H1 (cell line): ENCODE results near the gene RSBN1. TPM values are rescaled to one million over a fixed set of nuclear protein-coding genes. Genes with fewer than 3 reads are reported as not detected.

Experiments used
- CTCF ChIA-PET: fragments of 300-600 bp; sonication (Branson Sonifier 250); formaldehyde crosslinking; loops from one replicate; lab custom pipeline; 2021; ENCODE audit not compliant: partially characterized antibody; lab: Charles Lee
- POLR2A ChIA-PET: fragments of 300-600 bp; sonication (Branson Sonifier 250); formaldehyde crosslinking; loops from one replicate; lab custom pipeline; 2021; ENCODE audit warnings: inconsistent platforms; ENCODE audit not compliant: partially characterized antibody; lab: Charles Lee
- DNase-seq, 2 experiments: peaks; one replicate each; pipeline versions ENCODE4 v3.0.0 to v3.0.0-alpha.2; 2010 to 2022; ENCODE audit warnings: low spot score in 2 of 2, low read depth in 1 of 2, mixed read lengths in 1 of 2
- FAIRE-seq: peaks from 2 replicates; lab custom pipeline; 2011; peaks lifted over from hg19 to GRCh38; lab: Jason Lieb, UNC
- H2AFZ ChIP-seq: 2 replicates; pipeline ENCODE4 v1.8.1; 2012; ENCODE audit warnings: low read length, inconsistent platforms
- H2AK5ac ChIP-seq: 2 replicates; pipeline ENCODE4 v1.6.1; 2013; ENCODE audit warnings: low read depth, low read length
- H2BK120ac ChIP-seq: replicated peaks from 2 replicates; pipeline ENCODE3; 2013; ENCODE audit warnings: low read depth, low read length, inconsistent platforms
- H2BK12ac ChIP-seq: 2 replicates; pipeline ENCODE4 v1.6.1; 2013; ENCODE audit warnings: low read depth, low read length
- H2BK15ac ChIP-seq: 2 replicates; pipeline ENCODE4 v1.6.1; 2013; ENCODE audit warnings: low read length
- H2BK20ac ChIP-seq: 2 replicates; pipeline ENCODE4 v1.6.1; 2013; ENCODE audit warnings: low read length
- H2BK5ac ChIP-seq: 2 replicates; pipeline ENCODE4 v1.6.1; 2013; ENCODE audit warnings: low read depth, low read length
- H3K14ac ChIP-seq: 2 replicates; pipeline ENCODE4 v1.6.1; 2013; ENCODE audit warnings: inconsistent platforms; ENCODE audit not compliant: insufficient read length
- H3K18ac ChIP-seq: 2 replicates; pipeline ENCODE4 v1.6.1; 2013; ENCODE audit warnings: low read length; ENCODE audit errors: extremely low read depth
- H3K23ac ChIP-seq: 2 replicates; pipeline ENCODE4 v1.6.1; 2013; ENCODE audit warnings: inconsistent platforms; ENCODE audit not compliant: insufficient read length
- H3K23me2 ChIP-seq: 2 replicates; pipeline ENCODE4 v1.6.1; 2013; ENCODE audit warnings: low read depth, low read length
- H3K27ac ChIP-seq: 2 replicates; pipeline ENCODE4 v1.6.1; 2011; ENCODE audit warnings: low read depth, low read length, inconsistent platforms
- H3K27me3 ChIP-seq, 4 experiments: replicated peaks in 1 of 4; 1 replicate in 1 of 4; 2 replicates in 3 of 4; pipeline versions ENCODE4 v1.6.1 to v1.8.1; 2011 to 2013; ENCODE audit warnings: low read length in 3 of 4, mild to moderate bottlenecking in 3 of 4, inconsistent platforms in 2 of 4, mixed read lengths in 2 of 4, moderate library complexity in 1 of 4; ENCODE audit not compliant: control insufficient read depth in 3 of 4, insufficient read depth in 3 of 4; ENCODE audit errors: extremely low read depth in 1 of 4
- H3K36me3 ChIP-seq, 4 experiments: 2 replicates each; pipeline versions ENCODE4 v1.6.1 to v1.8.1; 2011 to 2013; ENCODE audit warnings: mild to moderate bottlenecking in 4 of 4, low read length in 3 of 4, moderate library complexity in 2 of 4, control low read depth in 1 of 4, inconsistent platforms in 1 of 4; ENCODE audit not compliant: insufficient read depth in 4 of 4, control insufficient read depth in 2 of 4
- H3K4ac ChIP-seq: replicated peaks from 2 replicates; pipeline ENCODE3; 2013; ENCODE audit warnings: low read length, low read depth, mixed read lengths, inconsistent platforms; ENCODE audit not compliant: insufficient read length
- H3K4me1 ChIP-seq, 4 experiments: replicated peaks in 1 of 4; 1 replicate in 1 of 4; 2 replicates in 3 of 4; pipeline versions ENCODE4 v1.6.1 to v1.8.1; 2011 to 2013; ENCODE audit warnings: low read length in 3 of 4, inconsistent platforms in 2 of 4, mixed read lengths in 1 of 4; ENCODE audit not compliant: insufficient read depth in 4 of 4, control insufficient read depth in 3 of 4
- H3K4me2 ChIP-seq, 2 experiments: 2 replicates each; pipeline versions ENCODE4 v1.6.1 to v1.8.1; 2011 to 2013; ENCODE audit warnings: low read depth in 2 of 2, low read length in 2 of 2, control low read depth in 1 of 2, inconsistent platforms in 1 of 2, mild to moderate bottlenecking in 1 of 2; ENCODE audit not compliant: insufficient read depth in 1 of 2
- H3K4me3 ChIP-seq, 4 experiments: fragments of 200-600, 300-600 bp in 1 of 4; sonication (generic), shearing (Covaris generic), sonication (Bioruptor Twin) in 1 of 4; 2 replicates each; pipeline versions ENCODE4 v1.5.1 to v1.8.1; 2011 to 2016; ENCODE audit warnings: low read length in 4 of 4, low read depth in 3 of 4, control low read depth in 2 of 4, inconsistent platforms in 2 of 4, mild to moderate bottlenecking in 2 of 4, mixed read lengths in 1 of 4, moderate library complexity in 1 of 4; ENCODE audit not compliant: insufficient read depth in 2 of 4; ENCODE audit errors: extremely low read depth in 1 of 4
- H3K56ac ChIP-seq: replicated peaks from 2 replicates; pipeline ENCODE3; 2013; ENCODE audit warnings: low read depth, mild to moderate bottlenecking, mixed read lengths, low read length, inconsistent platforms; ENCODE audit not compliant: insufficient read length
- H3K79me1 ChIP-seq: 2 replicates; pipeline ENCODE4 v1.6.1; 2013; ENCODE audit warnings: low read depth, low read length, control low read depth
- H3K79me2 ChIP-seq, 2 experiments: 2 replicates each; pipeline versions ENCODE4 v1.6.1 to v1.8.1; 2012 to 2013; ENCODE audit warnings: low read length in 2 of 2, mild to moderate bottlenecking in 2 of 2, inconsistent platforms in 1 of 2; ENCODE audit not compliant: insufficient read depth in 2 of 2, control insufficient read depth in 1 of 2
- H3K9ac ChIP-seq, 4 experiments: replicated peaks in 1 of 4; 1 replicate in 1 of 4; 2 replicates in 3 of 4; pipeline versions ENCODE4 v1.6.1 to v1.8.1; 2011 to 2013; ENCODE audit warnings: low read depth in 3 of 4, low read length in 3 of 4, control low read depth in 2 of 4, mild to moderate bottlenecking in 2 of 4, moderate library complexity in 2 of 4, inconsistent platforms in 1 of 4; ENCODE audit errors: extremely low read depth in 1 of 4
- H3K9me3 ChIP-seq, 2 experiments: 2 replicates each; pipeline versions ENCODE4 v1.6.1 to v1.8.1; 2012 to 2013; ENCODE audit warnings: mild to moderate bottlenecking in 2 of 2, moderate library complexity in 2 of 2, control low read depth in 1 of 2, inconsistent platforms in 1 of 2, low read depth in 1 of 2, low read length in 1 of 2, mixed read lengths in 1 of 2; ENCODE audit not compliant: insufficient read depth in 2 of 2
- H4K20me1 ChIP-seq, 2 experiments: replicated peaks in 1 of 2; 2 replicates each; pipeline versions ENCODE3 to v1.8.1; 2011 to 2013; ENCODE audit warnings: inconsistent platforms in 2 of 2, low read length in 2 of 2, mild to moderate bottlenecking in 1 of 2; ENCODE audit not compliant: insufficient read depth in 2 of 2, control insufficient read depth in 1 of 2
- H4K5ac ChIP-seq: 2 replicates; pipeline ENCODE4 v1.6.1; 2013; ENCODE audit warnings: low read length, low read depth, mixed read lengths, inconsistent platforms; ENCODE audit not compliant: insufficient read length
- H4K8ac ChIP-seq: 2 replicates; pipeline ENCODE4 v1.8.0; 2013; ENCODE audit warnings: mild to moderate bottlenecking, moderate library complexity, low read length, inconsistent platforms; ENCODE audit not compliant: insufficient read depth; ENCODE audit errors: extremely low read depth
- H4K91ac ChIP-seq: replicated peaks from 2 replicates; pipeline ENCODE3; 2013; ENCODE audit warnings: low read length, mixed read lengths, inconsistent platforms; ENCODE audit not compliant: insufficient read length
- BCL11A ChIP-seq, 2 experiments: IDR thresholded peaks; one replicate each; pipeline ENCODE4 v1.6.1; 2011; ENCODE audit warnings: low read depth in 2 of 2, low read length in 2 of 2, mild to moderate bottlenecking in 2 of 2
- CHD1 ChIP-seq: IDR thresholded peaks from 2 replicates; pipeline ENCODE4 v1.6.1; 2012; ENCODE audit warnings: low read depth, low read length, improper control_type of control experiment
- JUN ChIP-seq: IDR thresholded peaks from 2 replicates; pipeline ENCODE4 v1.6.1; 2011; ENCODE audit warnings: low read depth, mild to moderate bottlenecking, improper control_type of control experiment, low read length
- KDM5A ChIP-seq: fragments of 200-600 bp; IDR thresholded peaks from 2 replicates; pipeline ENCODE4 v1.7.1; 2012; ENCODE audit warnings: mild to moderate bottlenecking, low read length, inconsistent platforms, mixed read lengths
- MAX ChIP-seq: IDR thresholded peaks from 2 replicates; pipeline ENCODE4 v1.6.1; 2012; ENCODE audit warnings: inconsistent platforms
- POU5F1 ChIP-seq: IDR thresholded peaks from 2 replicates; pipeline ENCODE4 v1.6.1; 2011; ENCODE audit warnings: low read depth, mild to moderate bottlenecking, low read length, moderate library complexity
- TCF12 ChIP-seq: IDR thresholded peaks from 2 replicates; pipeline ENCODE4 v1.6.1; 2011; ENCODE audit warnings: low read depth, mild to moderate bottlenecking, low read length
- WGBS, 2 experiments: shearing (Covaris generic) in 1 of 2; methylation state at CpG; one replicate each; pipeline versions ENCODE4 v1.1.6 to v1.1.7; 2013 to 2015; ENCODE audit warnings: low lambda C conversion rate in 2 of 2, mixed read lengths in 2 of 2, inconsistent platforms in 1 of 2, low coverage in 1 of 2, missing lambda C conversion rate in 1 of 2; ENCODE audit not compliant: insufficient replicate concordance in 2 of 2, insufficient coverage in 1 of 2, insufficient read length in 1 of 2; ENCODE audit errors: extremely low coverage in 1 of 2, missing lambda C conversion rate in 1 of 2; 5-methylcytosine and 5-hydroxymethylcytosine counted together
- polyA plus RNA-seq, 7 experiments: library from polyadenylated mRNA; depleted of rRNA in 3 of 7; stranded (reverse) in 5 of 7; unstranded in 2 of 7; fragments of >200 nt in 5 of 7; fragments of 200-250 nt in 2 of 7; gene quantifications; 1 replicate in 5 of 7; 2 replicates in 1 of 7; 4 replicates in 1 of 7; pipeline versions ENCODE4 v1.2.1 to v1.2.3, GENCODE V29; 2011 to 2013; ENCODE audit warnings: missing spikeins in 2 of 7, mixed read lengths in 2 of 7
- total RNA-seq: library from RNA; stranded (reverse); fragmentation: NEBNext Ultra II Directional; extraction: Animal tissue kit (Norgen Biotek cat#: 25700); gene quantifications from 2 replicates; pipeline ENCODE4 v1.2.1, GENCODE V29; 2021
- TF ChIP-seq, protein P1 (sequence below): IDR thresholded peaks from 2 replicates; pipeline ENCODE4 v1.6.1; 2012; ENCODE audit warnings: inconsistent platforms

Gene RSBN1
- total and polyA plus RNA-seq, 2 of the 8 experiments (the other 6 are each of a cell fraction or from before 2014, with no cell fraction given), result 4.2 to 17.6 TPM

DNA sequence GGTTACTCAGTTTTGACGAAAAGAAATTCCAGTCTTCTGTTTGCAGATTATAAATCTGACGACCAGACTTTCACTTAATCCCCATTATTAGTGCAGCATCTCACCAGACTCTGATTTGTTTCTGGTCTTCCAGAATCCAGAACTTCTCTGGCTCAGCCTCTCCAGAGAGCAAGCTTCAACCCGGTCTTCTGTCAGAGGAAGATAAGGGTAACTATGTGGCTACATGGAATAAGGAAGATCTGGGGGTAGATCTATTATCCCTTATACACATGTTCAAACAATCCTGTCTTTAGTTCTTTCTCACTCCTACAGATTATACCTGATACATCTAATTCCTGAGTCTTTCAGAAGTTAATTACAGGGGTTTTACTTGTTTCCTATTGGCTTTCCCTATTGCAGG lies 62.9 kb downstream of the RSBN1 start:
- Histone ChIP-seq H3K4ac (no peak overlapping the region), H4K20me1 (no peaks in the 10 kb centered on the region), H2BK12ac (no peak overlapping the region), H2AK5ac (no peak overlapping the region), H3K56ac (no peak overlapping the region), H3K23me2 (no peaks in the 10 kb centered on the region), H3K27ac (no peak overlapping the region), H3K79me1 (no peaks in the 10 kb centered on the region), H3K14ac (no peak overlapping the region), H3K9me3 (peaks cover 0 to 7% of the 10 kb centered on the region in 2 experiments; a peak in 2 of 4 replicates), H3K9ac (no peak overlapping the region), H3K18ac (no peak overlapping the region), H3K4me3 (no peak overlapping the region), H3K4me2 (no peak overlapping the region), H3K79me2 (no peaks in the 10 kb centered on the region), H3K23ac (no peak overlapping the region), H2BK120ac (no peak overlapping the region), H2BK20ac (no peak overlapping the region), H3K27me3 (no peaks in the 10 kb centered on the region), H4K8ac (no peak overlapping the region), H4K91ac (no peak overlapping the region), H2AFZ (no peak overlapping the region), H3K36me3 (peaks cover 0 to 15% (median 4%) of the 10 kb centered on the region in 4 experiments; a peak in 3 of 8 replicates), H3K4me1 (no peaks in the 10 kb centered on the region), H2BK15ac (no peak overlapping the region), H4K5ac (no peak overlapping the region), H2BK5ac (no peak overlapping the region)
- FAIRE-seq (no peak), DNase-seq (no peak)
- 94% methylated on average over 3 of the region's 3 CpGs; no CpG with 5 or more reads in 1 of the 2 experiments for WGBS, 2 experiments
- POLR2A ChIA-PET, result no interaction called here
- TF ChIP-seq, protein P1, sequence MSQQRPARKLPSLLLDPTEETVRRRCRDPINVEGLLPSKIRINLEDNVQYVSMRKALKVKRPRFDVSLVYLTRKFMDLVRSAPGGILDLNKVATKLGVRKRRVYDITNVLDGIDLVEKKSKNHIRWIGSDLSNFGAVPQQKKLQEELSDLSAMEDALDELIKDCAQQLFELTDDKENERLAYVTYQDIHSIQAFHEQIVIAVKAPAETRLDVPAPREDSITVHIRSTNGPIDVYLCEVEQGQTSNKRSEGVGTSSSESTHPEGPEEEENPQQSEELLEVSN, result no peak
- no peak for TF ChIP-seq POU5F1
- no peak for TF ChIP-seq MAX
- no peak for TF ChIP-seq TCF12
- no peak for TF ChIP-seq BCL11A (IDR thresholded peaks at IDR 0.05; ENCODE audit: low read depth in 2 of 2, low read length in 2 of 2)
- no peak for TF ChIP-seq KDM5A
- TF ChIP-seq JUN, result no peak
- TF ChIP-seq CHD1, result no peak
- CTCF ChIA-PET, result interaction anchor here (0.7 kb wide), 1 partner anchor 37 kb away, joined by 4 read pairs; no protein-coding TSS in a partner anchor
